Fibroblast of skin of back (primary cell): ENCODE results near the gene SQSTM1.
A peak's percentile ranks its signal among the peaks of the same experiment; 100 is the strongest.

ENCODE experiments used
- DNase-seq: peaks from one replicate; pipeline ENCODE4 v3.0.0-alpha.2; 2013

Gene SQSTM1

DNA sequence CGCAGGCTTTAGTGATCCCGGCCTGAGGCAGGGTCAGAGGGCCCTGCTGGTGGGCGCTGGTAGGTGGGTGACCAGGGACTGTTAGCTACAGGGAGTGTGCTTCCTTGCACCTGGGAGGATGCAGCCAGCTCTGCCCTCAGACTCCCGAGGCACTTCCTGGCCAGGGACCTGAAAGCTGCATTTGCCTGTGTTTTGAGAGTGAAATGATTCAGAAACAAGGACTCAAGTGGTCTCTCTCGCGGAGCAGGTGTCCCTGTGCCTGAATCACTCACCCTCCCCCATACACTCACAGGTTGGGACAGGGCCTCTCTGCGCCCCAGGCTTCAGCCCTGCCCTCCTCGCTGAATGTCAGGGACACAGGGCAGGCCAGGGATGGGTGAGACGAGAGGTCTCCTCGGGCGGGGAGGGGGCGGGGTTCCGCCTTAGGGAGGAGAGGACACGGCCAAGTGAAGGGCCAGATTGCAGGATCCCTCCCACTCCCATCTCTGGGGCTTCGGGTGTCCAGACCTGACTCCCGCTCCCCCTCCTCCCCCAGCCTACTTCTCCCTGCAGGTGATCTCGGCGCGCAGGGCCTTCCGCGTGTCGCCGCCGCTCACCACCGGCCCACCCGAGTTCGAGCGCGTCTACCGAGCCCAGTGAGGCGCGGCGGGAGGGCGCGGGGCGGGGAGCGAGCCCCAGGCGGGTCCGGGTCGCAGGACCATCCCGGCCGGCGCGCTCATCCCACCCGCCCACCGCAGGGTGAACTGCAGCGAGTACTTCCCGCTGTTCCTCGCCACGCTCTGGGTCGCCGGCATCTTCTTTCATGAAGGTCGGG is 25.4 kb upstream of the SQSTM1 start:
- DNase-seq, result no peak

DNA sequence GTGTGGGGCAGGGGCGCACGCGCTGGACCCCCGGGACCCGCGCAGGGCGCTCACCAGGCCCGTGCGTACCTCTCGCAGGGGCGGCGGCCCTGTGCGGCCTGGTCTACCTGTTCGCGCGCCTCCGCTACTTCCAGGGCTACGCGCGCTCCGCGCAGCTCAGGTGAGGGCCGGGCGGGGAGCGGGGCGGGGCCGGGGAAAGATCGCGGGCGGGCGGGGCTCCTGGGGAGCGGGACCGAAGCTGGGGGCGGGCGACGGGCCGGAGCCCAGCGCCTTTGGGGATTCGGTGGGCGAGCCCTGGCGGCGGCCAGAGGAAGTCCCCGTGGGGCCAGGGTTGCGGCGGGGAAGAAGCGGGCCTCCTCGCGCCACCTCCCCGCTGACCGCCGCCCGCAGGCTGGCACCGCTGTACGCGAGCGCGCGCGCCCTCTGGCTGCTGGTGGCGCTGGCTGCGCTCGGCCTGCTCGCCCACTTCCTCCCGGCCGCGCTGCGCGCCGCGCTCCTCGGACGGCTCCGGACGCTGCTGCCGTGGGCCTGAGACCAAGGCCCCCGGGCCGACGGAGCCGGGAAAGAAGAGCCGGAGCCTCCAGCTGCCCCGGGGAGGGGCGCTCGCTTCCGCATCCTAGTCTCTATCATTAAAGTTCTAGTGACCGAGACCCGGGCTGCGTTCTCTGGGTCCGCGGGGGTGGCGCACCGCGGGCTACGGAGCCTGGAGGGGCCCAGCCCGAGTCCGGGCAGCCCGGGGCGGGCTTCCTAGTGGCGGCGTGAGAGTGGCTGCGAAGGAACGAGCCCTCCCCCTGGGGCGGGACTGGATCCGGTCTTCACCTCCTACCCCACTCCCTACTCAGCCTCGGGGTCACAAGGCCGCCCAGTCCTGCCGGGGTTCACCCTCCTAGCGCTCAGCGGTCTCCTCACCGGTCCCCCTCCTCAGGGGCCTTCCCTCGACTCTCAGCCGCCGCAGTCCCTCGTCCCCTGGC is 24.6 kb upstream of the SQSTM1 start:
- DNase-seq, result peak; percentile 81

- DNase-seq, result no peak
Measured at GRCh38 chr5:179796877-179797608, 23.7 kb upstream of the SQSTM1 start.

GRCh38 chr5:179797741-179798140 is 23.0 kb upstream of the SQSTM1 start:
- no peak for DNase-seq

- DNase-seq, result no peak
Measured at GRCh38 chr5:179798144-179798770, 22.4 kb upstream of the SQSTM1 start.

- no peak for DNase-seq
Measured at GRCh38 chr5:179798771-179799643, 21.7 kb upstream of the SQSTM1 start.

- DNase-seq, result no peak
Measured at GRCh38 chr5:179799644-179799973, 21.1 kb upstream of the SQSTM1 start.

DNA sequence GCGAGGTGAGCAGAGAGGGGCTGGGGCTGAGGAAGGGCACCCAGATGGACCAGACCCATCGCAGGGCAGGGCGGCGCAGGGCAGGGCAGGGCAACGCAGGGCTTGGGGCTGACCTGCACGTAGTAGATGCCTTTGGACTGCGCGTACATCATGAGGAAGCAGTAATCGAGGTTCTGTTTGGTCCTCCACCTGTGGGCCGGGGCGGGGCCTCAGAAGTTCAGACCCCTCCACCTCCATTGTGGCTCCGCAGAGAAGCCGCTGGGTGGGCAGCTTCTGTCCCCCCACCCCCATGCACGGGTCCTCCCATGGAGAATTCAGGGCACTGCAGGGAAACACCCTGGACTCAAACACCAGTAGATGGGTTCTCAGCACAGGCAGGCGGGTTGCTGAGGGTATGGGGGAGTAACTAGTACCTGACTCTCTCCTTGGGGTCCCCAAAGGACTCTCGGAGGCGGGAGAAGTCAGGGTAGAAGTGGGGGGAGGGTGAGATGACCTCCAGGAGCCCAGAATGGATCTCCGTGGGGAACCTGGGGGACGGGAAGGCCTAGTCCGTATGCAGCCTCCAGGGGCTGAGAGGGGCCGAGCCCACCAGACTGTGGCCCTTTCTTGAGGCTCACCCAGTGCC is 20.5 kb upstream of the SQSTM1 start:
- DNase-seq, result no peak

DNA sequence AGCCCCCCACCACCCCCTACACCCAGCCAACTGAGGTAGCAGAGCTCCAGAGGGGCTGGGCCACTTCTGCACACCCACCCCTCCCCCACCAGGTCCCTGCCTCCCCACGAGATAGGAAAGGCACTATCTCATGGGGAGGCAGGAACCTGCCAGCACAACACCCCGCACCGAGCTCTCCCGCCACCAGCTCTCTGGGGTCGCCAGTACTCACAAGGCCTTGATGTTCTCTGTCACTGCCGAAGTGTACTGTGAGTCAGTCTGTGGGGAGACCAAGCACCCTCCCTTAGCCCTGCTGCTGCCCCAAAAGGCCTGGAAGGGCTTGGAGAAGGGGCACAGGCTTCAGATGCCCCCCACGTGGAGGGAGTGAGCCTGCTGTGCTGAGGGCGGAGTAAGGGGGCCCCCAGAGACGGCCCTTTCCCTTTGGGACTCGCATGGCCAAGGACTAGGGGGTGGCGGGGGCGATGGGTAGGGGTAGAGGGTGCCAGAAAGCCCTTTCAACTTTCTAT is 20.0 kb upstream of the SQSTM1 start:
- DNase-seq, result no peak

DNA sequence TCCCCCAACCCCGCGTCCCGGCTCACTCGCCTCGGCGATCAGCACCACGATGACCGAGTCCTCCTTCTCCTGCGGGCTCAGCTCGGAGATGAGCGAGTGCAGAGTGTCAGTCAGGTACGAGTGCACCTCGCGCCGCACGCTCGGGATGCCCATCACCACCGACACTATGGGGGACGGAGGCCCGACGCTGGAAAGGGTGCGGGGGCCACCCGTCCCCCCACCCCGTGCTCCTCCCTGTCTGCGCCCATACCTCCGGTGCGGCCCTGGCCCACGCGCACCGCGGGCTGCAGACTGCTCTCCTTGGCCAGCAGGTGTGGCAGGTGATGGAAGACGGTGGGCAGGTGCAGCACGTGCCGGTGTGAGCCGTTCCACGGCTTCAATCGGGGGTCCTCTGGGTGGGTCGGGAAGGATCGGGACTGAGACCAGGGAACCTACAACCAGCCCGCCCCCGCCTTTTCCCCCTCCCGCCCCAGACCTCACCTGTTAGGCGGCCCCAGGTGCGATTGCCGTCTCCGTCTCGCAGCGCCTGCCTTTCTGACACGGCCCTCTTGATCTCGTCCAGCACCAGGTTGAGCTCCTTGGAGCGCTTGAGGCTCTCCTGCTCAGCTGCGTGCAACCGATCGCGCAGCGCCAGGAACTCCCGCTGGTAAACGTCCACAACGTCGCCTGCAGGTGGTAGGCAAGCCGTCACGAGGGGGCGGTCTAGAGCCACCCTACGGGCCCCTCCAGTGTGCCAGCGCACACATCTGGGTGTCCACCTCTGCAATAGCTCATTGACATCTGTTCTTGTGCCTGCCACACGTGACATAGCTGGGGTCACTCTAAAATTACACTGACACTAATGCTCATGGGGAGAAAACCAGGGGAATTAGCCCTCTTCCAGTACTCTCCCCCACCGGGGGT is 19.1 kb upstream of the SQSTM1 start:
- DNase-seq, result peak; percentile 52

- DNase-seq, result no peak
Measured at GRCh38 chr5:179802207-179802883, 18.4 kb upstream of the SQSTM1 start.

DNA sequence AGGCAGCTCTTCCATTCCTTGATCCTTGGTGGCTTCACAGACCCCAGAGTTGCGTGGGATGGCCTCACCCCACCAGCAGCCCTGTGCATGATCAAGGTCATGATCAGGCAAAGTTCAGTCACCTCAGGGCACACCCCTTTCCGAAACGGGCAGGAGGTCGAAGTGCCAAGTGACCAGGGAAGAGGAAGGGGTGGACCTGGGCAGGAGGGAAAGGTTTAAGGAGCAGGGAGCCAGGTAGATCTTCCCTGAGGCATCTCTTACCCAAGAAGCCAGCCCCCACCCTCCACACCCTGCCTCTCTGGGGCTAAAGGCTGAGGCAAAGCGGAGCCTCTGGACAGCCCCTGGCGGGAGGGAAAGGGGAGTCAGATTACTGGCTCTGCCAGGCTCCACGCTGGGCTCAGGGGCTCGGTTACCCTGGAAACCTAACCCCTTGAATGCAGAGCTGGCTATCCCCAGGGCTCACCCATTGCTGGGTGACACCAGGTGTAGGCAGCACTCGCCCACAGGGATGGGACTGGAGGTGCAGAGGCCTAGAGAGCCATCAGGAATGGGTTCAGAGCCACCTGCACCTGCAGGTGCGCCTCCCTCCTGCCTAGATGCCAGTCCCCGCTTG is 17.6 kb upstream of the SQSTM1 start:
- no peak for DNase-seq

GRCh38 chr5:179803651-179804554 is 16.8 kb upstream of the SQSTM1 start:
- peak; percentile 44 for DNase-seq

GRCh38 chr5:179804555-179804947 is 16.2 kb upstream of the SQSTM1 start:
- DNase-seq, result no peak

- no peak for DNase-seq
Measured at GRCh38 chr5:179805070-179805528, 15.6 kb upstream of the SQSTM1 start.

- peak; percentile 56 for DNase-seq
Measured at GRCh38 chr5:179805529-179806249, 15.0 kb upstream of the SQSTM1 start.
